Smooth muscle cell (in vitro differentiated cells): ENCODE results near the gene M1AP. TPM values are rescaled to one million over a fixed set of nuclear protein-coding genes. Genes with fewer than 3 reads are reported as not detected.

Experiments used
- DNase-seq: peaks from one replicate; lab custom pipeline; 2025; ENCODE audit not compliant: unreplicated experiment; lab: John Stamatoyannopoulos, UW
- H2AFZ ChIP-seq: fragments of 200-600 bp; sonication (generic); 2 replicates; pipeline ENCODE4 v1.6.0; 2016; ENCODE audit warnings: antibody characterized with exemption, low read depth, mild to moderate bottlenecking
- H3F3A ChIP-seq: fragments of 200-600 bp; sonication (generic); 2 replicates; pipeline ENCODE4 v1.6.0; 2017; ENCODE audit warnings: antibody characterized with exemption, low read depth
- H3K27ac ChIP-seq: fragments of 200-600 bp; sonication (generic); 2 replicates; pipeline ENCODE4 v1.5.1; 2016; ENCODE audit warnings: low read depth, mild to moderate bottlenecking
- H3K27me3 ChIP-seq: fragments of 200-600 bp; sonication (generic); 2 replicates; pipeline ENCODE4 v1.6.1; 2016; ENCODE audit warnings: low read depth, mild to moderate bottlenecking
- H3K36me3 ChIP-seq: fragments of 200-600 bp; sonication (generic); 2 replicates; pipeline ENCODE4 v1.5.1; 2016; ENCODE audit warnings: low read depth
- H3K4me1 ChIP-seq: fragments of 200-600 bp; sonication (generic); 2 replicates; pipeline ENCODE4 v1.5.1; 2016; ENCODE audit warnings: low read depth
- H3K4me2 ChIP-seq: fragments of 200-600 bp; sonication (generic); 2 replicates; pipeline ENCODE4 v1.6.0; 2016; ENCODE audit warnings: mild to moderate bottlenecking
- H3K4me3 ChIP-seq: fragments of 200-600 bp; sonication (generic); 2 replicates; pipeline ENCODE4 v1.5.1; 2016; ENCODE audit warnings: mild to moderate bottlenecking
- H3K79me2 ChIP-seq: fragments of 200-600 bp; sonication (generic); 2 replicates; pipeline ENCODE4 v1.6.0; 2016; ENCODE audit warnings: low read depth, mild to moderate bottlenecking
- H3K9ac ChIP-seq: fragments of 200-600 bp; sonication (generic); 2 replicates; pipeline ENCODE4 v1.6.0; 2016; ENCODE audit warnings: low read depth
- H3K9me3 ChIP-seq: fragments of 200-600 bp; sonication (generic); replicated peaks from 2 replicates; pipeline ENCODE4 v1.5.1; 2016; ENCODE audit warnings: low read depth
- H4K20me1 ChIP-seq: fragments of 200-600 bp; sonication (generic); 2 replicates; pipeline ENCODE4 v1.6.0; 2016; ENCODE audit warnings: low read depth
- WGBS: methylation state at CpG from one replicate; pipeline ENCODE4 v1.1.7; 2016; ENCODE audit warnings: low lambda C conversion rate; 5-methylcytosine and 5-hydroxymethylcytosine counted together
- polyA plus RNA-seq: library from polyadenylated mRNA; unstranded; fragments of >200 nt; fragmentation: Nextera tagmentation; extraction: Ambion mirVana; gene quantifications from 2 replicates; pipeline ENCODE4 v1.2.1, GENCODE V29; 2016
- total RNA-seq: library from RNA; depleted of rRNA; stranded (reverse); fragments of >200 nt; gene quantifications from 2 replicates; pipeline ENCODE4 v1.2.3, GENCODE V29; 2014
- TF ChIP-seq, protein P1 (sequence below): fragments of 200-600 bp; sonication (generic); IDR thresholded peaks from 2 replicates; pipeline ENCODE4 v1.5.1; 2017; ENCODE audit warnings: borderline replicate concordance, mild to moderate bottlenecking, antibody characterized with exemption; ENCODE audit not compliant: insufficient read depth, poor library complexity, severe bottlenecking

Gene M1AP
- total and polyA plus RNA-seq, 2 experiments from 2014 or later = 1.0 to 1.2 TPM

DNA sequence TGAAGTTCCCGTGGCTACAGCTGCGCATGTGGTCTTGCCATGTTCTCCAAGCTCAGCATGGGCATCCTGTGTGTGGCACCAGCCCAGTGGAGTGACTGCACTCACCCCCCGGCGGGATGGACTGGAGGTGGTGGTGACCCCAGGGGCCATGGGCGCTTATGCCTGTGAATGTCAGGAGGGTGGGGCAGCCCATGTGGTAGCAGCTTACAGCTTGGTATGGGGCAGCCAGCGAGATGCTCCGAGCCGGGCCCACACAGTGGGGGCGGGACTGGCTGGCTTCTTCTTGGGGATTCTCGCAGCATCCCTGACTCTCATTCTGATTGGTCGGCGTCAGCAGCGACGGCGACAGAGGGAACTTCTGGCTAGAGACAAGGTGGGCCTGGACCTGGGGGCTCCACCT is 31.5 kb upstream of the M1AP start:
- H3K79me2 ChIP-seq = no peaks in the 10 kb centered on the region
- WGBS = 94% methylated on average over 15 of the region's 15 CpGs
- H3K4me2 ChIP-seq = no peak overlapping the region
- no peaks in the 10 kb centered on the region for H3F3A ChIP-seq
- no peak overlapping the region for H3K9ac ChIP-seq
- no peaks in the 10 kb centered on the region for H3K36me3 ChIP-seq
- H3K4me3 ChIP-seq = no peak overlapping the region
- no peak overlapping the region for H2AFZ ChIP-seq
- no peaks in the 10 kb centered on the region for H3K27me3 ChIP-seq
- no peaks in the 10 kb centered on the region for H3K4me1 ChIP-seq
- no peaks in the 10 kb centered on the region for H3K9me3 ChIP-seq
- DNase-seq = no peak
- no peak overlapping the region for H3K27ac ChIP-seq
- TF ChIP-seq, protein P1, sequence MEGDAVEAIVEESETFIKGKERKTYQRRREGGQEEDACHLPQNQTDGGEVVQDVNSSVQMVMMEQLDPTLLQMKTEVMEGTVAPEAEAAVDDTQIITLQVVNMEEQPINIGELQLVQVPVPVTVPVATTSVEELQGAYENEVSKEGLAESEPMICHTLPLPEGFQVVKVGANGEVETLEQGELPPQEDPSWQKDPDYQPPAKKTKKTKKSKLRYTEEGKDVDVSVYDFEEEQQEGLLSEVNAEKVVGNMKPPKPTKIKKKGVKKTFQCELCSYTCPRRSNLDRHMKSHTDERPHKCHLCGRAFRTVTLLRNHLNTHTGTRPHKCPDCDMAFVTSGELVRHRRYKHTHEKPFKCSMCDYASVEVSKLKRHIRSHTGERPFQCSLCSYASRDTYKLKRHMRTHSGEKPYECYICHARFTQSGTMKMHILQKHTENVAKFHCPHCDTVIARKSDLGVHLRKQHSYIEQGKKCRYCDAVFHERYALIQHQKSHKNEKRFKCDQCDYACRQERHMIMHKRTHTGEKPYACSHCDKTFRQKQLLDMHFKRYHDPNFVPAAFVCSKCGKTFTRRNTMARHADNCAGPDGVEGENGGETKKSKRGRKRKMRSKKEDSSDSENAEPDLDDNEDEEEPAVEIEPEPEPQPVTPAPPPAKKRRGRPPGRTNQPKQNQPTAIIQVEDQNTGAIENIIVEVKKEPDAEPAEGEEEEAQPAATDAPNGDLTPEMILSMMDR = no peak
- no peaks in the 10 kb centered on the region for H4K20me1 ChIP-seq

DNA sequence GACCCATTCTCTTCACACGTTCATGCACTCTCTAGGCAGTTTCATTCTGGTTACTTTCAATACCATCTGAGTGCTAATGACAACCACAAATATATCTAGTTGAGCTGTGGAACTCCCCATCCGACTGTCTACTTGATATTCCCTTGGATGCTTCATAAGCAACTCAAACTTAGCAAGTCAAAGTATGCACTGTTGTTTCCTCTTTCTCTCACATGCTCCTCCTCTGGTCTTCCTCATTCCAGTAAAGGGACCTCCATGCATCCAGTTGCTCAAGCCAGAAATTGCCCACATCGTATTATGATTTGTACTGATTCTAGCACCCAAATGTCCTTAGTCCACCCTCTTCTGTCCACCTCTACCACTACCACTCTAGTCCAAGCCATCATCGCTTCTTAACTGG is 28.2 kb upstream of the M1AP start:
- no peaks in the 10 kb centered on the region for H3K4me1 ChIP-seq
- no peaks in the 10 kb centered on the region for H3K9me3 ChIP-seq
- no peak overlapping the region for H2AFZ ChIP-seq
- no peak overlapping the region for H3K4me3 ChIP-seq
- no peak overlapping the region for H3K27ac ChIP-seq
- no peaks in the 10 kb centered on the region for H4K20me1 ChIP-seq
- no peak overlapping the region for H3K9ac ChIP-seq
- 91% methylated on average over 4 of the region's 4 CpGs for WGBS
- no peak for DNase-seq
- no peaks in the 10 kb centered on the region for H3F3A ChIP-seq
- no peak overlapping the region for H3K4me2 ChIP-seq
- TF ChIP-seq, protein P1 = no peak
- no peaks in the 10 kb centered on the region for H3K36me3 ChIP-seq
- no peaks in the 10 kb centered on the region for H3K27me3 ChIP-seq
- no peaks in the 10 kb centered on the region for H3K79me2 ChIP-seq

DNA sequence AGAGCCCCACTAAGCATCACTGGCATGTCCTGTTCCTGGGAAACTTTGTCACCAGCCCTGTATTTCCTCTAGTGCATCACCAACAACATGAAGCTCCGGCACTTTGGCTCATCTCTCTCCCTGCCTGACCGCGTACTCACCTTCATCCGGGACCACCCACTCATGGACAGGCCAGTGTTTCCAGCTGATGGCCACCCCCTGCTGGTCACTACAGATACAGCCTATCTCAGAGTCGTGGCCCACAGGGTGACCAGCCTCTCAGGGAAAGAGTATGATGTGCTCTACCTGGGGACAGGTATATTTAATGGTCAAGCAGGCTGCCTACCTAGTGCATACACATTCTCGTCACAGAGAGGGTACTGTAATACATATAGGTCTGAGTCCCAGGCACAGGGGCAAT is 27.0 kb upstream of the M1AP start:
- 92% methylated on average over 6 of the region's 6 CpGs for WGBS
- TF ChIP-seq, protein P1 = peak; percentile 21
- Histone ChIP-seq H3K27ac (no peak overlapping the region), H3K4me3 (no peak overlapping the region), H3K79me2 (no peaks in the 10 kb centered on the region), H3F3A (no peaks in the 10 kb centered on the region), H3K4me1 (no peaks in the 10 kb centered on the region), H3K36me3 (no peaks in the 10 kb centered on the region), H3K4me2 (no peak overlapping the region), H3K27me3 (no peaks in the 10 kb centered on the region), H2AFZ (no peak overlapping the region), H4K20me1 (no peaks in the 10 kb centered on the region), H3K9me3 (no peaks in the 10 kb centered on the region), H3K9ac (no peak overlapping the region)
- DNase-seq = no peak

DNA sequence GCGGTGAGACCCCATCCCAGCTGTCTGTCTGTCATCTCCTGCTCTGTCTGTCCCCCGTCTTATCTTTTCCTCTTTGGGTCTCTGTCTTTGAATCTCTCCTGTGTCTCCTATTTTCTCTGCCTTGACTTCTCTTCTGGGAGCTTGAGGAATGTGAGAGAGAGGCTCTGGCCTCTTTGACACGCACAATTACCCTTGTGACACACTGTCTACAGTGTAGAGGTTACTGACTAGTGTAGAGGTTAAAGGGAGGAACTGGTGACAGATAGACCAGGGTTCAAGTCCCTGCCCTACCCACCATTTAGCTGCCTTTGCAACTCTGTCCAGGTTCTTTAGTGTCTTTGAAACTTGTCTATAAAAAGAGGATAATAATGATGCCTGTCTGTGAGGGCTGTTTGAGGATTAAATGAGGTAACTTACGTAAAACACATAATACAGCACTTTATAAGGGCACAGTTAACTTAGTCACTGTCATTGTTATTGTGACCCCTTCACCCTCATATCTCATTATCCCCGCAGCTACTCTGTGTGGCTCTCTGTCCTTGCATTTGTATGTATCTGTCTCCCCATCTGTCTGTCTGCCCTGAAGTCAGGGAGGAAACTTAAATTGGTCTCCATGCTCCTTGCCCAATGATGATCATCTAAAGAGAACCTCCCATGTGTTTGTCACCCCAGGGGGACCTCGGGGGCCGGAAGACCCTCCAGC is 25.8 kb upstream of the M1AP start:
- H3K36me3 ChIP-seq = no peaks in the 10 kb centered on the region
- no peaks in the 10 kb centered on the region for H3K9me3 ChIP-seq
- DNase-seq = no peak
- H3F3A ChIP-seq = no peaks in the 10 kb centered on the region
- H2AFZ ChIP-seq = no peak overlapping the region
- TF ChIP-seq, protein P1 = no peak
- no peak overlapping the region for H3K9ac ChIP-seq
- H4K20me1 ChIP-seq = no peaks in the 10 kb centered on the region
- WGBS = 90% methylated on average over 7 of the region's 7 CpGs
- H3K4me3 ChIP-seq = no peak overlapping the region
- no peak overlapping the region for H3K4me2 ChIP-seq
- H3K27me3 ChIP-seq = no peaks in the 10 kb centered on the region
- no peak overlapping the region for H3K27ac ChIP-seq
- no peaks in the 10 kb centered on the region for H3K79me2 ChIP-seq
- H3K4me1 ChIP-seq = no peaks in the 10 kb centered on the region
